Tongue (tissue), 2 donors: ENCODE measurements around the gene SMC5. TPM values are rescaled to one million over a fixed set of nuclear protein-coding genes. Genes with fewer than 3 reads are reported as not detected.
A peak's percentile ranks its signal among the peaks of the same experiment; 100 is the strongest.
"Not testable (repeated sequence)": the region's sequence is repeated elsewhere in the genome, so short reads cannot be mapped to it uniquely, and the experiment has no call there.

Experiments
- DNase-seq: peaks from one replicate; pipeline ENCODE4 v3.0.0-alpha.2; 2015
- total RNA-seq: library from RNA; depleted of rRNA; stranded (reverse); fragments of >200 nt; gene quantifications from one replicate; pipeline ENCODE4 v1.2.3, GENCODE V29; 2014

Gene SMC5
- total RNA-seq = 47.8 TPM

DNA sequence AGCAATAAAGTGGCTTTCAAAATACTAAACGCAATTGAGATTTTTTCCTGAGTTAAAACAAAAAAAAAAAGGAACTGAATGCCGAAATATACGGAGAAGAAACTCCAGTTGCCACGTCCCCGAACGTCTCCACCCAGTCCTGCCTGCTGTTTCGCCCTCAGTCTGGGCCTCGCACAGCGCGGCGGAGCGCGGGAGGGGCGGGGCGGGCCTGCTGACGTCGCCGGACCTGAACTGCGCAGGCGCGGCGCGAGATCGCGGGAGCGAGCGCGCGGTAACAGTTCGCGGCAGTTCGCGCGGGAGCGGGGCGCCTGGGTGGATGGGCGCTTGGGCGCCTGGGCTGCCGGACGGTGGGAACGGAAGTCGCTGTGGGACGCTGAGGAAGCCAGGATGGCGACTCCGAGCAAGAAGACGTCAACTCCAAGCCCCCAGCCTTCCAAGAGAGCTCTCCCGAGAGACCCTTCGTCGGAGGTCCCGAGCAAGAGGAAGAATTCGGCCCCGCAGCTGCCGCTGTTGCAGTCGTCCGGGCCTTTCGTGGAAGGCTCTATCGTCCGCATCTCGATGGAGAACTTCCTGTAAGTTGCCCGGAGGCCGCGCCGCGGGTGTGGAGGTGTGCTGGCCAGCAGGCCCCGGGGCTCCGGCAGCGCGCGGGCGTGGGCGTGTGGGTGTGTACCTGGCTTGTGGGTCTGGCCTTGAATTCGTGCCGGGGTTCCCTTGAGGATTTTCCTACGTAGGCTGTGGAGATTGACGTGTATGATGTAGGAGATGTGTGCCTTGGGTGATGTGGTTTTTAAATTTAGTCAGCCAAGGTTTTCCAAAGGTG is at the start of gene SMC5:
Gene SMC5, plus strand, starts transcription at position 287 of the 820 bp plus-strand sequence. Its CDS starts 101 bp downstream, at position 388.
- peak; percentile 97 for DNase-seq

DNA sequence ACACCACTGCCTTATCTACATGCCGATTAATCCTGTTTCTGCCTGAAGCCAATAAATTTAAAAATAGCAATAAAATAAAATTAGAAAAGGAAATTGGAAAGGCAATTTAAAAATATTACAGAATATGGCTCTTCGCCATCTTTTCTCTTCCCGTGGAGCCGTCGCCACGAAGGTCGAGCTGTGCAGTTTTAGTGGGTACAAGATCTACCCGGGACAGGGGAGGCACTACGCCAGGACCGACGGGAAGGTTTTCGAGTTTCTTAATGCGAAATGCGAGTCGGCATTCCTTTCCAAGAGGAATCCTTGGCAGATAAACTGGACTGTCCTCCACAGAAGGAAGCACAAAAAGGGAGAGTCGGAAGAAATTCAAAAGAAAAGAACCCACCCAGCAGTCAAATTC is 41.7 kb upstream of the SMC5 start:
- DNase-seq = no peak

DNA sequence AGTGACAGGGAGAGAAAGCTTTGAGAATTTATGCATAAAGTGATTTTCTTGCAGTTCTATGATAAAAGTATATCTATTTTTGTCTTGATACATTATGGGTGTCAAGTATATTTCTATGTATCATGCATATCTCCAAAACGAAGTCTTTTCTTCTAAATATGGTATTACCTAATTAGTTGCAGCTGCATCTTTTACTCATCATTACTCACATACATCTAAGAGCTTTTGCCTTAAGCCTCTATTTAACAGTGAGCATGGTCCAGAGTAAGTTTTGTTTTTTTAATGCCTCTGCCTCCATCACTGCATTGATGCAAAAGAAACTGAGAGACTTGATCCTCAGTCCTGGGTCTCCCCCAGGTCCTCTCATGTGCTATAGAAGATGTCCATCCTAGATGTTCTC is 40.0 kb upstream of the SMC5 start:
- no peak for DNase-seq

DNA sequence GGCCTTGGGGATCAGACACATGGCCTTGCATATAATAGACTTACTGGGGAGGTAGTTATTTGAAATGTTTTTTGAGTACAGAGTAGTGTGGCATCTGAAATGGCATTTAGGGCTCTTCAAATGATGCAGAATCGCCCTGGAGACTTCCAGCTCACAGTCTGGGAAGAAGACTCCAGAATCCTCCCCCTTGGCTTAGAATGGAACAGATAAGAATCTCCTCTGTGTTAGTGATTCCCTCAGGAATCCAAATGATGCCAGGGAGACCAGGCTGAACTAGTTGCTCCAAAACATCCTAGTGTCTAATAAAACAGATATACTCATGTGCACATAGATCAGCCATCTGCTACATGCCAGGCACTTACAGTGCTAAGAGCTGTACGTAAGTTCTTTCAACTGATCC is 38.6 kb upstream of the SMC5 start:
- no peak for DNase-seq

DNA sequence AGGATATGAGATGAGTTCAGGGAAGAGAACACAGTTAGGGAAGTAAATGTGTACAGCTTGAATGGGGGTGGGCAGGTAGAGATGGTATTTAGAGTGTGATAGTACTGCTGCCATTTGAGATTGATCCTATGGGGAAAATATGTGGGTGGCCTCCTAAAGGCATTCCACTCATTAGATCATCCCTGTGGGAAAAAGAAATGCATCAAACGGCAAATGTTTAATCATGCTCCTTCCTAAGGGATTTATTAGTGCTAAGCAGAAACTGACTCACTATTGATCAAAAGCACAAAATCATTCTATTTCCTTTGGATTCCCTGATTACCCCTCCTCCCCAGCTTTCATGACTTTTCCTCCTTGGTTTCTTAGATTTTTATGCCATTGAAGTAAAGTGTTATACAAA is 36.4 kb upstream of the SMC5 start:
- no peak for DNase-seq

DNA sequence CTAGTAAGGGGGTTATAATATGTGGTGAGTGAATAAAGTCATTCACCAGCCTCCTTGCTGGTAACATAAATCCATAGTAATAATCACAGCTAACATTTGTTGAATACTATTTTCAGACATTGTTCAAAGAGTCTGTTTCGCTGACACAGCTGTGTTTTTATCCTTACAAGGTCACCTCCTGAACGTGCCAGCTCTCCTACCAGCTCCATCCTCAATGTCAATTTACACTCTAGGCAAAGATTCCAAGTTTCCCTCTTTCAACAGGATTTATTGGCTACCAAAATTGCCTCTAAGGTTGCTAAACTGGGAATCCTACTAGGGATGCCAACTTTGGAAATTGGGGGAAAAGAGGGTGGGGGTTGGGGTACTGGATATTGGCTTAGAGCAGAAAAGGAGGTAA is 30.7 kb upstream of the SMC5 start:
- DNase-seq = no peak

DNA sequence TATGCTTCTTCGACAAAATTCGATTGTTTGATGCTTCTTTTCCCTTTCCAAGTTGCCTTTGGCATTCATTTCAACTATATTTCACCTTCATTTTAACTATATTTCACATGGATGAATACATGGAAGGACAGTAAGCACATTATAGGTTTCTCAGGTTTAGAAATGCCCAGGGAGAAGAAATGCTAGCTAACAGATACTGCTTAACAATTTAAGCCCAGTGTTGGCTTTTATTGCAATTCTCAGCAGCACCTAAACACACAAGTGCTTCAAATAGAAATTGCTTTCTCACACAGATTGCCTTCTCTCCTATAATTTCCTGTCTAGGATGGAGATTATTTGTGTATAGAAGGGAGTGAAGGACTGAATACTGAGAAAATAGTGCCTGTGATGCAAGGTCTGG is 30.2 kb upstream of the SMC5 start:
- no peak for DNase-seq

DNA sequence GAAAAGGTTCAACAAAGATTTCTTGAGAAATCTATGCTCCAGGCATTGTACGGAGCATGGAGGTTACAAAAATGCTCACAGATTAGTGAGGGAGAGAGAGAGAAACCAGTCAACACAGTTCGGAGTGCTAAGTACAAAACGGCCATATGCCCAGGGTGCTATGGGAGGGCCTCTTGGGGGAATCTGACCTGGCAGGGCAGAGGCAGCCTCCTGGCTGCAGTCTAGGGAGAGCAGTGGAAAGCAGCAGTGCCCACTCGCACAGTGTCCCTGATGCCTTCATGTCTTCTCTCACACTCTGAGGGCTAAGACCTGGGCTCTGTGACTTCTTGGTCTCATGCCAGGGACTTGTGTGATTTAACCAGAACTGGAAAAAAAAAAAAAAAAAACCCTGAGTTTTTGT is 29.8 kb upstream of the SMC5 start:
- peak; percentile 36 for DNase-seq

DNA sequence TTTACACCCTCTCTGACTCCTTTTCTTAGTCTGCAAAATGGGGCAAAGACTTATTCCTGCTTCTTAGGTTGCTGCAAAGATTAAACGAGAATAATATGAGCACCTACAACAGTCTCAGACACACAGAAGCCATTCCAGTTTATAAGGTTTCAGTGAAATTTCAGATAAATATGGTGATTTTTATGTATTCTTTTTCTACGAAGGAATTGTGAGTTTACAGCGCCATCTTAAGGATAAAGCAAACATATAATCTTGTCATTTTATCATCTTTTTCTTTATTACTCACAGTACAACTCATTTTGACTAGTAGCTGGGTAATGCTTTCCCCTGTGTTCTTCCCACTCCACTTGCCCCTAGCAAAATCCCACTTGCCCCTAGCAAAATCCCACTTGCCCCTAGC is 29.2 kb upstream of the SMC5 start:
- peak; percentile 62 for DNase-seq

DNA sequence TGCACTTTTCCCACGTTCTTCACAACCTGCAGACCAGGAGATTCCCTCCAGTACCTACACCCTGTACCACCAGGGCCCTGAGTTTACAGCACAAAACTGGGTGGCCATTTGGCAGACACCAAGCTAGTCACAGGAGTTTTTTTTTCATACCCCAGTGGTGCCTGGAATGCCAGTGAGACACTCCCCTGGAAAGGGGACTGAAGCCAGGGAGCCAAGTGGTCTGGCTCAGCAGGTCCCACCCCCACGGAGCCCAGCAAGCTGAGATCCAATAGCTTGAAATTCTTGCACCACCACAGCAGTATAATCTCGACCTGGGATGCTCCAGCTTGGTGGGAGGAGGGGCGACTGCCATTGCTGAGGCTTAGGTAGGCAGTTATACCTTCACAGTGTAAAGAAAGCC is 26.3 kb upstream of the SMC5 start:
- DNase-seq = no peak

DNA sequence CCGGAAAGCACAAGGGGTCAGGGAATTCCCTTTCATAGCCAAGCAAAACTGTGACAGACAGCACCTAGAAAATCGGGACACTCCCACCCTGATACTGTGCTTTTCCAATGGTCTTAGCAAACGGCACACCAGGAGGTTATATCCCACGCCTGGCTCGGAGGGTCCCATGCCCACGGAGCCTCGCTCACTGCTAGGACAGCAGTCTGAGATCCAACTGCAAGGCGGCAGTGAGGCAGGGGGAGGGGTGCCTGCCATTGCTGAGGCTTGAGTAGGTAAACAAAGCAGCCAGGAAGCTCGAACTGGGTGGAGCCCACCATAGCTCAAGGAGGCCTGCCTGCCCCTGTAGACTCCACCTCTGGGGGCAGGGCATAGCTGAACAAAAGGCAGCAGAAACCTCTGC is 24.6 kb upstream of the SMC5 start:
- not testable (repeated sequence) for DNase-seq

DNA sequence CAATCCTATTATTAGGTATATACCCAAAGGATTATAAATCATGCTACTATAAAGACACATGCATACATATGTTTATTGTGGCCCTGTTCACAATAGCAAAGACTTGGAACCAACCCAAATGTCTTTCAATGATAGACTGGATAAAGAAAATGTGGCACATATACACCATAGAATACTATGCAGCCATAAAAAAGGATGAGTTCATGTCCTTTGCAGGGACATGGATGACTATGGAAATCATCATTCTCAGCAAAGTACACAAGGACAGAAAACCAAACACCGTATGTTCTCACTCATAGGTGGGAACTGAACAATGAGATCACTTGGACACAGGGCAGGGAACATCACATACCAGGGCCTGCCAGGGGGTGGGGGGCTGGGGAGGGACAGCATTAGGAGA is 12.8 kb upstream of the SMC5 start:
- not testable (repeated sequence) for DNase-seq

DNA sequence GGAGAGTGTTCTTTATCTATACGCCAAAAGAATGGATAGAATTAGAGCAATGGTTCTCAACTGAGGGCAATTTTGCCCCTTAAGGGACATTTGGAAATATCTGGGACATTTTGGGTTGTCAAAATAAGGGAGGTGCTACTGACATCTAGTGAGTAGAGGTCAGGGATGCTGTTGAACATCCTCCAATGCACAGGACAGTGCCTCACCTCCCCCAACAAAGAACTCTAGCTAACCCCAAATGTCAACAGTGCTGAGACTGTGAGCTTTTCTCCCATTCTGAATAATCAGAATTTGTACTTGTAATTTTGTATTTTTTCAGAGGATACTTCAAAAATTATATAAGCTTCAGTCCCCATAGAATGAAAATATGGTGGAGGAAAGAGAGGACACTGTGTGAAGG is 8.6 kb upstream of the SMC5 start:
- DNase-seq = no peak

DNA sequence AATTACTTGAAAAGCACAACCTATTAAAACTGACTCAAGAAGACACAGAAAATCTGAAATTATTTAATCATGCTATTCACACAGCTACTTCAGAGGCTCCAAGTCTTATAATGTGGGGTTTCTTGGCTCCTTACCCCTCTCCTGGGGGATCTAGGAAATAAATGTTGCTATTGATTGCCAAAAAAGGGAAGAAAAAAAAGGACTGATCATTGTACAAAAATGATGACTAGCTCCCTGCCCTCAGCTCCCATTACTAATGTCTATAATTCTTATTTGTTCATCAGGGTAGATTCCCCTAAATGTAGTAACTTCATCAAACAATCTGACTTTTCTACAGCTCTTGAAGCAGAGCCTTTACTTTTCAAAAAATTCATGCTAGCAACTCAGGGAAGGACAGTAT is 3.3 kb upstream of the SMC5 start:
- DNase-seq = peak; percentile 44

DNA sequence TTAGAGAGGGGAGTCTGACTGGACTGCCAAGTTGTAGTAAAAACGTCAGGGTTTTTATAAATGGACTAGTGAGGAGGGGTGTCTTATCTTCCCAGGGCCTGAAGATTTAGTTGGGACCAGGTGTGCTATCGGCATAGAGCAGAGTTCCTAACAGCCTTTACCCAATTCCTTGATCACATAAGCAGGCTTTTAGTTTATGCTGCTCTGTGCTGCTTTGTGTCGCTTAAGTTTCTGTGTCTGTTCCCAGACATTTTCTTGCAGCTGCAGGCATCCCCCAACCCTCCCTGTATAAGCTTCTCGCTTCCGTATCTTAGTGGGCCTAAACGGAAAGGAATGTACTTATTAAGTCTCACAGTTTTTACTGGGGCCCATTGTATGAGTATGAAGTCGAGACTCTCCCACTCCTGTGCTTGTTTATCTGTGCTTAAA is 2.6 kb upstream of the SMC5 start:
- peak; percentile 80 for DNase-seq

DNA sequence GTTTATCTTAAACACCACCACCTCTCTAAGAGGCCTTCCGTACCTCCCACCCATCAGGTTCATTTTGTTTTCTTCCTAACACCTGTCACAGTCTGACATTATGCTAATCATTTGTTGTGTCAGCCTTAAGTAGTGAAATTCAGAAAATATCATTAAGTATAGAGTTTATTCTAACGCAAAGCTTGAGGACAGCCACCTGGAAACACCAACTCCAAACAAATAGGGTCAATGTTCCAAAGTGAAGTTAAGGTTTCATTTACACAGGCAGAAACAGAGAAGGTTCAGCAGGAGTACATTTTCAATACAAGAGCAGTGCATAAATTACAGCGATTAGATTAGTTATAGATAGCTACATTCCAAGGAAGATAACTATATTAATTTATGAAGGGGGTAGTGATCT is 1.3 kb upstream of the SMC5 start:
- peak; percentile 29 for DNase-seq

DNA sequence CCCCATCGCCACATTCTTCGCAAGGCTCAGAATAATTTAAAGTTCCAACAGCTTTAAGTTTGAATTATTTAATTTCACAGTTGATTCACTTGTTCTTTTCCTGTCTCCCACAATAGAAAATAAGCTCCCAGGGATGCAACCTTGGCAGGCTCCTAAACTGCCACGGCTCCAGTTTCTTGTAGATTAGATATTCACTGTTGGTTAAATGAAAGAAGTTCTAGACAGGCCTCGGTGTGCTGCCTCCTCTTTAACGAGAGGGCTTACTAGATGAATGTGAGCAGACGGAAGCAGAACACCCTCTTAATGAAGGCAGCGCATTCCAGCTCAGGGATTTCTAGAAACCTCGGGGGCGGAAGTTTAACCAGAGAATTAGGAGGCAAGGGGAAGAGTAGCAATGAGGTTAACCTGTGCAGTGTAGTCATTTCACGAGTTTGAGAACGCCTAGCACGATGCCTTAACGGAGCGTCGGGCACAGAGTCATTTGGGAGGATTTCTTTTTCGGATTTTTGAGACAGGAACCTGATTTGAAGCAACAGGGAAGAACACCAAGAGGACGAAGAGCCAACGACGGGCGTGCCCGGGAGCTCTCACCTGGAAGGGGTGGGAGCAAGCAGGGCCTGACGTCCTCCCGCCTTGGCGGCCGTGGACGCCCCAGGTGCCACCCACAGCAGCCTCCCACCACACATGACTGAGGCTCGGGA is 637 bp upstream of the SMC5 start:
- DNase-seq = peak; percentile 75

DNA sequence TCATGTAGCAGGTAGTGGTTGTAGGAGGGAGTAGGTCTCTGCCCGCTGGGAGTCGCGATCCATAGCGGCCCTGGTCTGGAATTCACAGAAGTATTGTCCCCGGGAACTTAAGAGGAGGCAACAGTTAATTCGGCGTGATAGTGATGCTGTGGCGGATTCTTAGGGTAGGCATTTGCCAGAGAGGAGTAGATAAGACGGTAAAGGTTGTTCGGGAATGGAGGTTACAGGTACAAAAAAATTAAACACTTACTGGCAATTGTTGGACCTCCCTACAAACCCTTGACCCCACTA is 679 bp downstream of the SMC5 start:
- DNase-seq = no peak

DNA sequence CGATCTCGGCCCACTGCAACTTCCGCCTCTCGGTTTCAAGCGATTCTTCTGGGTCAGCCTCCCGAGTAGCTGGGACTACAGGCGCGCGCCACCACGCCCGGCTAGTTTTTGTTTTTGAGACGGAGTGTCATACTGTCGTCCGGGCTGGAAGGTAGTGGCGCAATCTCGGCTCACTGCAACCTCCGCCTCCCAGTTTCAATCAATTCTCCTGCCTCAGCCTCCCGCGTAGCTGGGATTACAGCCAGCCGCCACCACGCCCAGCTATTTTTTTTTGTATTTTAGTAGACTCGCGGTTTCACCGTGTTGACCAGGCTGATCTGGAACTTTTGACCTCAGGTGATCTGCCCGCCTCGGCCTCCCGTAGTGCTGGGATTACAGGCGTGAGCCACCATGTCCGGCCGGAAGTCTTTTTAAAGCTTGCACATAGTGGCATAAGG is 1.2 kb downstream of the SMC5 start:
- DNase-seq = no peak

DNA sequence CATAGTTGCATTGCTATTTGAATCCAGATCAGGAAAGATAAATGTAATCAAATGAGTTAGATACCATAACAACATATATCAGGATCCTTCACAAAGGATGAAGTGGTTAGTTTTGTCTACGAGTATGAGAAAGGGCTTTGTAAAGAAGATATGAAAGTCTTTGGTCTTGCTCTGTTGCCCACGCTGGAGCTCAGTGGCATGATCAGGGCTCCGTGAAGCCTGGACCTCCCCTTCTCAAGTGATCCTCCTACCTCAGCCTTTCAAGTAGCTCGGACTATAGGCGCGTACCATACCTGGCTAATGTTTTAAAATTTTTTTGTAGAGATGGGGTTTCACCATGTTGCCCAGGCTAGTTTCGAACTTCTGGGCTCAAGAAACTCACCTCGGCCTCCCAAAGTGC is 1.8 kb downstream of the SMC5 start:
- DNase-seq = no peak

DNA sequence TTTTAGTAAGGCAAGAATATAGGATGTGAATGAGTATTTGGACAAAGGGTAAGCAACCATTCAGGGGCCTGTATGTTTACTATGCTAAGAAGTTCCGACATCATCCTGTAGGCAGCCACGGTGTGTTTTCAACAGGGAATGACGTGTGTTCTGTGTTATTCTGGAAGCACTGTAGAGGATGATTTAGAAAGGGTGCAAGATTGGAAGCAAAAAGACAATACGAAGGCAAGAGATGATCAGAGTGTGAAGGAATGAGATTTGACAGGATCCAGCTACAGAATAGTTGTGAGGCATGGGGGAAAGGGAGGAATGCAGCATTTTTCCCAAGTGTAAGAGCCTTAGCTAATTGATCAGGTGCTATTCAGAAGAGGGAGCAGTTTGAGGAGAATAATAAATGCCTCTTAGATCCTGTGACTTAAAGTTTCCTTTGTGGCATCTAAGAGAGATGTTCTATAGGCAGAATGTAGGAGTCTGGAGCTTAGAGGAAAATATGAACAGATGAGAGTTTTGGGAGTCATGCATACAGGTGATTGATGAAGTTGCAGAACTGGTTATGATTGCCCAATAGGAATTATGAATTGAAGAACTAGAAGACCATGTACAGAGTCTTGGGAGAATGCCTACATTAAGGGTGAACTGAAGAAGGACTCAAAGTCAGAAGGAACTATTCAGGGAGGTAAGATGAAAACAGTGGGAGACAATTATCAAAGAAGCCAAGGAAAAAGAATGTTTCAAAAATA is 2.5 kb downstream of the SMC5 start:
- DNase-seq = no peak

DNA sequence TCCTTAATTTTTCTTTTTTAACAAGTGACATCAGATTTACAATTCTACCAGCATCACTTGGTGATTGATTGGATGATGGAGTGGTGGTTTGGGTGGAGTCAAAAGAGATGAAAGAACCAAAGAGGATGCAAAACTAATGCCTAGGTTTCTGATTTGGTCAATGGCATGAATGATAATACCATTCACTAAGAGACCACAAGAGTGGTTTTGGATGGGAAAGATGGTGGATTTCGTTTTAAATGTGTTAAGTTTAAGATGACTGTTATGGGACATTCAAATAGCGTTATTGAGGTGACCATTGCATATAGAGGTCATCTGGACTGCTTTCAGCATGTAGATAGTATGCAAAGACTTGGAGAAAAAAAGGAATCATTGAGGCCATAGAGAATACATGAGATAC is 3.6 kb downstream of the SMC5 start:
- DNase-seq = no peak

DNA sequence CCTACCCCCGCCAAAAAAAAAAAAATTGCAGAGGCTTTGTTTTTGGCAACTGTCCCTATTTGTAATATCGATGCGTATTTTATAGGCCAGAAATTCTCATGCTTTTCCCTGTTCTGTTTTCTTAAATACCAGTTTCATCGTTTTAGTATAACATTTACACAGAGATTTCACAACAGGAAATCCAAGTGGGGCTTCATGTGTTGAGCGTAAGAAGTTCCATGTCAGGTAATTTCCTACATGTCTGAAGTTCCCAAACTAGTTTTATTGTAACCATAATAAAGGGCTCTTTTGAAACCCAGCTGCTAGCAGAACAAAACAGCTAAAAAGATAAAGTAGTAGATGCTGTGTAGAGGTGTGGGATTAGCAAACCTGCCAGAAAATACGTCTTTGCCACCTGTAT is 4.2 kb downstream of the SMC5 start:
- DNase-seq = peak; percentile 45
